ENCODE measurements around the gene SHC2.

GRCh38 chr19:497869-498510, 37.2 kb upstream of the SHC2 start:
- TF ChIP-seq POLR2A (IDR thresholded peaks at IDR 0.05; ENCODE audit: low read depth, low read length) (no peak), POLR2AphosphoS5 (IDR thresholded peaks at IDR 0.05; ENCODE audit: low read depth, low read length) (no peak), SPI1 (IDR thresholded peaks at IDR 0.05; ENCODE audit: low read depth, low read length) (no peak), TAF1 (IDR thresholded peaks at IDR 0.05; ENCODE audit: low read depth, low read length) (no peak)

Data from GM12891 (cell line).